Thyroid gland (tissue), 4 donors: ENCODE data around the gene PDZD7. TPM values are rescaled to one million over a fixed set of nuclear protein-coding genes. Genes with fewer than 3 reads are reported as not detected.

Experiments used
- DNase-seq, 2 donors: peaks; one replicate each; pipeline ENCODE4 v3.0.0-alpha.2; 2019
- H3K27ac ChIP-seq, 3 donors: fragments of 200-600 bp; sonication (generic); 1 replicate in 2 of 3; 2 replicates in 1 of 3; pipeline ENCODE4 v1.5.1; 2016 to 2019; ENCODE audit warnings: mild to moderate bottlenecking in 1 of 3, moderate library complexity in 1 of 3
- H3K27me3 ChIP-seq: fragments of 200-600 bp; sonication (generic); one replicate; pipeline ENCODE4 v1.5.1; 2019
- H3K36me3 ChIP-seq, 2 donors: fragments of 200-600 bp; sonication (generic); one replicate each; pipeline ENCODE4 v1.5.1; 2016 to 2019
- H3K4me1 ChIP-seq, 2 donors: fragments of 200-600 bp; sonication (generic); one replicate each; pipeline ENCODE4 v1.5.1; 2017 to 2019
- H3K4me3 ChIP-seq, 3 donors: fragments of 200-600 bp; sonication (generic); replicated peaks in 1 of 3; 1 replicate in 2 of 3; 2 replicates in 1 of 3; pipeline ENCODE4 v1.5.1; 2016; ENCODE audit warnings: mild to moderate bottlenecking in 1 of 3
- H3K9me3 ChIP-seq: fragments of 200-600 bp; sonication (generic); one replicate; pipeline ENCODE4 v1.5.1; 2017
- CTCF ChIP-seq, 6 experiments: fragments of 200-600 bp in 3 of 6; fragments of 450-650 bp in 3 of 6; sonication (generic) in 3 of 6; IDR thresholded peaks; one replicate each; pipeline ENCODE4 v1.5.1; 2016 to 2019; ENCODE audit warnings: antibody characterized with exemption in 6 of 6, mild to moderate bottlenecking in 2 of 6, inconsistent platforms in 1 of 6, moderate library complexity in 1 of 6
- POLR2A ChIP-seq, 2 donors: fragments of 450-650 bp; IDR thresholded peaks; one replicate each; pipeline ENCODE4 v1.6.1; 2017; ENCODE audit warnings: antibody characterized with exemption in 2 of 2, mild to moderate bottlenecking in 2 of 2, moderate library complexity in 1 of 2
- WGBS, 2 donors: methylation state at CpG; one replicate each; pipeline ENCODE4 v1.1.5; 2017; 5-methylcytosine and 5-hydroxymethylcytosine counted together
- intact Hi-C: fragments of 100-400 bp; cut with DNase I; formaldehyde crosslinking; loops from one replicate; pipeline ENCODE4 v1.15.1; 2023
- total RNA-seq, 4 donors: library from RNA; depleted of rRNA; stranded (reverse); fragments of >200 nt; gene quantifications; one replicate each; pipeline ENCODE4 v1.2.3, GENCODE V29; 2016

Gene PDZD7
- total RNA-seq, 4 donors from 2014 or later: 0.24 to 1.1 (median 0.69) TPM

DNA sequence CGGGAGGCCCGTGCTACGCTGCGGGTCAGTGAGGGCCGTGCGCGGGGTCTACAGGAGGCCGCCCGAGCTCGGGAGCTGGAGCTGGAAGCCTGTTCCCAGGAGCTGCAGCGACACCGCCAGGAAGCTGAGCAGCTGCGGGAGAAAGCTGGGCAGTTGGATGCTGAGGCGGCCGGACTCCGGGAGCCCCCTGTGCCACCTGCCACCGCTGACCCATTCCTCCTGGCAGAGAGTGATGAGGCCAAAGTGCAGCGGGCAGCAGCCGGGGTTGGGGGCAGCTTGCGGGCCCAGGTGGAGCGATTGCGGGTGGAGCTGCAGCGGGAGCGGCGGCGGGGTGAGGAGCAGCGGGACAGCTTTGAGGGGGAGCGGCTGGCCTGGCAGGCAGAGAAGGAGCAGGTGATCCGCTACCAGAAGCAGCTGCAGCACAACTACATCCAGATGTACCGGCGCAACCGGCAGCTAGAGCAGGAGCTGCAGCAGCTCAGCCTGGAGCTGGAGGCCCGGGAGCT, 24.3 kb downstream of the PDZD7 start:
- Histone ChIP-seq H3K27me3 (no peaks in the 10 kb centered on the region), H3K27ac (no peak overlapping the region), H3K9me3 (no peaks in the 10 kb centered on the region), H3K4me3 (no peak overlapping the region), H3K36me3 (peaks cover 35 to 36% of the 10 kb centered on the region in 2 donors), H3K4me1 (peaks cover 3 to 11% of the 10 kb centered on the region in 2 donors)
- DNase-seq: no peak
- intact Hi-C loops: no loop called here
- 88 to 91% methylated on average over 21 to 33 of the region's 33 CpGs for WGBS, 2 donors
- TF ChIP-seq POLR2A (IDR thresholded peaks at IDR 0.05) (no peak), CTCF (IDR thresholded peaks at IDR 0.05) (no peak)

DNA sequence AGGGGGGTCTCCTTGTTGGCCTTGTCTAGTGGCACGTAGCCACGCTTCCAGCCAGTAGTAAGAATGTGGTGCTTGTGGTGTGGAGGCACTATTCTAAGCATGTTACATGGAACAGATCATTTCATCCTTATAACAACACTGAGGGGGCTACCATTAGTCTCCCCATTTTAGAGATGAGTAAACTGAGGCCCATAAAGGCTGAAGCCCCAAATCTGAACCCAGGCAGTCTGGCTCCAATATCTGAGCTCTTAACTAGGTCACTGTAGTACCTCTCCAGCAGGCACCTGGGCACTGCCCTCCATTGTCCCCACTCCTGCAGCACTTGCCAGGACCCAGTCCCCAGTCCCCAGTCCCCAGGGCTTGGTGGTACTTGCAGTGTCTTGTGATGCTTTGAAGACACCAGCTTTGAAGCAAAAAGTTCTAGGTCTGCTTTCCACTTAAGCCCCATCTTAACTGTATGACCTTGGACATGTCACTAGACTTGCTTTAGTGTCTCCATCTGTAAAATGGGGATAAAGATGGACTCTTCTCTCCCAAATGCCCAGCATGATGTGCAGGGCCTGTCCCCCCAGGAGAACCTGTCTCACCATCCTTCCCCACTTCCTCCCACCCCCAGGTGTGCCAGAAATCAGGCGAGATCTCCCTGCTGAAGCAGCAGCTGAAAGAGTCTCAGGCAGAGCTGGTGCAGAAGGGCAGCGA, 24.9 kb downstream of the PDZD7 start:
- H3K4me1 ChIP-seq: peaks cover 9 to 18% of the 10 kb centered on the region in 2 donors
- peaks cover 35 to 36% of the 10 kb centered on the region in 2 donors for H3K36me3 ChIP-seq
- H3K9me3 ChIP-seq: no peaks in the 10 kb centered on the region
- no peaks in the 10 kb centered on the region for H3K27me3 ChIP-seq
- WGBS, 2 donors: 95 to 97% methylated on average over 4 of the region's 4 CpGs
- TF ChIP-seq CTCF (IDR thresholded peaks at IDR 0.05) (no peak), POLR2A (IDR thresholded peaks at IDR 0.05) (no peak)
- no peak overlapping the region for H3K27ac ChIP-seq
- no peak overlapping the region for H3K4me3 ChIP-seq
- DNase-seq: no peak
- intact Hi-C loops: no loop called here

DNA sequence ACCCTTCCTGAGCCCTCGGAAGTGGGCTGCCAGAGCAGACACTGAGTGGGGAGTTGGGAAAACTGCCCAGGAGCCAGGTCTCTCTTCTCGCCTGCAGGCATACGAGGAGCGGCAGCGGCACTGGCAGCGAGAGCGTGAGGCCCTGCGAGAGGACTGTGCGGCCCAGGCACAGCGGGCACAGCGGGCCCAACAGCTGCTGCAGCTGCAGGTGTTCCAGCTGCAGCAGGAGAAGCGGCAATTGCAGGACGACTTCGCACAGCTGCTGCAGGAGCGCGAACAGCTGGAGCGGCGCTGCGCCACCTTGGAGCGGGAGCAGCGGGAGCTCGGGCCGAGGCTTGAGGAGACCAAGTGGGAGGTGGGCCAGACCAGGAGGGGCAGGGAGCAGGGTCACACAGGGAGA, 25.6 kb downstream of the PDZD7 start:
- H3K4me3 ChIP-seq: no peak overlapping the region

DNA sequence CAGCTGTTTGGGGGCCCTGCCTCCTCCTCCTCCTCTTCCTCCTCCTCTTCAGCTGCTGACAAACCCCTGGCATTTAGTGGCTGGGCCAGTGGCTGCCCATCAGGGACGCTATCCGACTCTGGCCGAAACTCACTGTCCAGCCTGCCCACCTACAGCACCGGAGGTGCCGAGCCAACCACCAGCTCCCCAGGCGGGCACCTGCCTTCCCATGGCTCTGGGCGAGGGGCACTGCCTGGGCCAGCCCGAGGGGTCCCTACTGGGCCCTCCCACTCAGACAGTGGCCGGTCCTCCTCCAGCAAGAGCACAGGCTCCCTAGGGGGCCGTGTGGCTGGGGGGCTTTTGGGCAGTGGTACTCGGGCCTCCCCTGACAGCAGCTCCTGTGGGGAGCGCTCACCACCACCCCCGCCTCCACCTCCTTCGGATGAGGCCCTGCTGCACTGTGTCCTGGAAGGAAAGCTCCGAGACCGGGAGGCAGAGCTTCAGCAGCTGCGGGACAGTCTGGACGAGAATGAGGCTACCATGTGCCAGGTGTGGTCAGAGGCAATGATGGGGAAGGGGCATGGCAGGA, 27.2 kb downstream of the PDZD7 start:
- intact Hi-C loops: no loop called here
- TF ChIP-seq POLR2A (IDR thresholded peaks at IDR 0.05): no peak
- no peak for TF ChIP-seq CTCF (IDR thresholded peaks at IDR 0.05)
- Histone ChIP-seq H3K4me1 (peaks cover 20 to 27% of the 10 kb centered on the region in 2 donors), H3K27me3 (no peaks in the 10 kb centered on the region), H3K4me3 (no peak overlapping the region), H3K36me3 (peaks cover 35 to 36% of the 10 kb centered on the region in 2 donors), H3K9me3 (no peaks in the 10 kb centered on the region), H3K27ac (no peak overlapping the region)
- WGBS, 2 donors: 94% methylated on average over 14 to 15 of the region's 18 CpGs
- DNase-seq: no peak

More for the DNA sequence above, 25.6 kb downstream of the PDZD7 start:
- H3K36me3 ChIP-seq: peaks cover 35 to 36% of the 10 kb centered on the region in 2 donors
- H3K27ac ChIP-seq: no peak overlapping the region
- peaks cover 16 to 24% of the 10 kb centered on the region in 2 donors for H3K4me1 ChIP-seq
- intact Hi-C loops: no loop called here
- no peaks in the 10 kb centered on the region for H3K27me3 ChIP-seq
- WGBS, 2 donors: 81 to 91% methylated on average over 23 of the region's 23 CpGs
- no peaks in the 10 kb centered on the region for H3K9me3 ChIP-seq
- DNase-seq: no peak
- TF ChIP-seq POLR2A (IDR thresholded peaks at IDR 0.05) (no peak), CTCF (IDR thresholded peaks at IDR 0.05) (no peak)

DNA sequence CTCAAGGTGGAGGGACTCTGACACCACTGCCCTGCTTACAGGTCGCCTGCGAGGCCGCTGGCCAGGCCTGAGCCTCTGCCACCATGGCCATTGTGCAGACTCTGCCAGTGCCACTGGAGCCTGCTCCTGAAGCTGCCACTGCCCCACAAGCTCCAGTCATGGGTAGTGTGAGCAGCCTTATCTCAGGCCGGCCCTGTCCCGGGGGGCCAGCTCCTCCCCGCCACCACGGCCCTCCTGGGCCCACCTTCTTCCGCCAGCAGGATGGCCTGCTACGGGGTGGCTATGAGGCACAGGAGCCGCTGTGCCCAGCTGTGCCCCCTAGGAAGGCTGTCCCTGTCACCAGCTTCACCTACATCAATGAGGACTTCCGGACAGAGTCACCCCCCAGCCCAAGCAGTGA, 28.5 kb downstream of the PDZD7 start:
- H3K4me1 ChIP-seq: peaks cover 23 to 30% of the 10 kb centered on the region in 2 donors
- WGBS, 2 donors: 68 to 95% methylated on average over 4 to 10 of the region's 11 CpGs
- no peaks in the 10 kb centered on the region for H3K27me3 ChIP-seq
- no peak overlapping the region for H3K4me3 ChIP-seq
- peaks cover 35 to 36% of the 10 kb centered on the region in 2 donors for H3K36me3 ChIP-seq
- no peak for DNase-seq
- no peaks in the 10 kb centered on the region for H3K9me3 ChIP-seq
- intact Hi-C loops: no loop called here
- TF ChIP-seq POLR2A (IDR thresholded peaks at IDR 0.05) (no peak), CTCF (IDR thresholded peaks at IDR 0.05) (no peak)
- H3K27ac ChIP-seq: peak overlapping the region in 2 of 3 donors; percentile 99
